NCI-H128 (cell line): ENCODE data around the gene CTSD.

Source experiments
- DNase-seq: peaks from one replicate; lab custom pipeline; 2025; ENCODE audit not compliant: unreplicated experiment; lab: John Stamatoyannopoulos, UW

CTSD gene

DNA sequence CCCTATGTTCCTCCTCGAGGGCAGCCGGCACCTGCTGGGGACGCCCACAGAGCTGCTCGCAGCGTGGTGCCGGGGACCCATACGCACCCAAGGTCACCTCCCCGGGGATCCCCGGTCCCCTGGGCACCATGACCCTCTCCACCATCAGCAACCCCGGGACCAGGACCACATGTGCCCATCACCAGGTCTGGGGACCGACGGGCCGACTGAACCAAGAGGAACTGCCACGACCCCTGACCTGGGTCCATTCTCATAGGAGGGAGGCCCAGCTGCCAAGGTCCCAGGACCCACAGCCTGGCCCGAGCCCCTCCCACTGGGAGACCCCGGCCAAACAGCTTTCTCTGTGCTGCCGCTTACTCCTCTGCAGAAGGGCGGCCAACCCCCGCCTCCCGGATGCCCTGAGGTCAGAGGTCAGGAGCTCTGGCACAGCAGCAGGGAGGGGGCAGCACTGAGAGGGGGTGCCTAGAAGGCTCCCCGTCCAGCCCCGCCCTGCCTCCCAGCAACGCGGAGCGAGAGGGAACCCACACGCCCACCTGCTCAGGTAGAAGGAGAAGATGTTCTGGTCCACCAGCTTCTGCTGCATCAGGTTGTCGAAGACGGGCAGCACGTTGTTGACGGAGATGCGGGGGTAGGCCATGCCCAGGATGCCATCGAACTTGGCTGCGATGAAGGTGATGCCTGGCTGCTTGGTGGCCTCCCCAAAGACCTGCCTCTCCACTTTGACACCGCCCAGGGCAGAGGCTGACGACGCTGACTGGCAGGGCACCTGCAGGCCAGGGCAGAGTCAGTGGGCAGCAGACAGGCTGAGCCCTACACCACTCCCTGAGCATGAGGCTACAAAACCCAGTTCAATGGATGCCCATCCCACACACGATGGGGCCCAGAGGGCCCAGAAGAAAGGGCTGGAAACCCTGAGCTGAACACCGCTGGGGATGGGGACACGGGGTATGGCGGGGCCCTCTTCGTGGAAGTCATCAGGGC lies 6.6 kb downstream of the CTSD start:
- no peak for DNase-seq

DNA sequence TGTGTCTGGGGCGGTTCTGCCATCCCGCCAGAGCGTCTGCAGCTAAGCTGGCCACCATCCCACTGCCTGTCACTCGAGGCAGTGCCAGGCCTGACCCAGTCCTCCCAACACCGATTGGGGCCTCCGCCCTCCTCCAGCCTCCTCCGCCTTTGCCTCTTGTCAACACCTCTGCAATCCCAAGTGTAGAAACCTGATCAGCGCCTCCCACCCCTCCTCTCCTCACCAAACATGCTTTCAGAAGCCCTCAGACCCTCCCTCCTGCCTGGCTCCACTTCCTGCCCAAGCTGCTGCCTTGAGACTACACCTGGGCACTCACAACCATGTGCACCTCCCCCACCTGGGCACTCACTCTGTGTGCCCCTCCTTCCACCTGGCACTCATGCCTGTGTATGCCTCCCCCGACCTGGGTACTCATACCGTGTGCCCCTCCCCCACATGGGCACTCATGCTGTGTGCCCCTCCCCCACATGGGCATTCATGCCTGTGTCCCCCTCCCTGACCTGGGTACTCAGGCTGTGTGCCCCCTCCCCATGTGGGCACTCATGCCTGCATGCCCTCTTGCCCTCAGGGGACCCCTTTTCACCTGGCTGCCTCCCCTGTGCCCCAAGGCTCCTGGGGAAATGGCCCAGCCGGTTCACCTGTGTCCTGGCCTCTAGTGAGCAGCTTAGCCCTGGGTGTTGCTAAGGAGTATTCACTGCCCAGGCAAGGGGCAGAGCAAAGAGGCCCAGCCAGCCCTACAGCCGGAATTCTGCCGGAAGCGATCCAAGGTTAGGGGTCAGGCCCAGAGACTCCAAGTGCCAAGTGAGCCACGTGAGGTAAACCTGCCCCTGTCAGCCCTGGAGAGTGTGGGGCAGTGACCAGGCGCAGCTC lies 7.8 kb downstream of the CTSD start:
- DNase-seq = no peak

DNA sequence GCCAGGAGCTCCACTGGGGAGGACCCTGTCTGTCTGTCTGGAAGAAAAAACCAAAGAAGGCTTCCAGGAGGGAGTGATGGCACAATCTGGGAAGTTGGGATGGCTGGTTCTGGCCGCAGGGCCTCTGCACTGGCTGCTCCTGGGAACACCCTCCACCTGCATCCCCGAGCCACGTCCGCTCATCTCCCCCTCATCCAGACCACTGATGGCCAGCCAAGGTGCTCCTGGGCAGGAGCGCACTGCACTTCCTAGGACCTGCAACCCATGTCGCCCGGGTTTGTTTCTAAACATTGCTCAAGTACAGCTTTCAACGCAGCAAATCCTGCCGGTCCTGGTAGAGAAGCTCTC lies 8.4 kb downstream of the CTSD start:
- no peak for DNase-seq

DNA sequence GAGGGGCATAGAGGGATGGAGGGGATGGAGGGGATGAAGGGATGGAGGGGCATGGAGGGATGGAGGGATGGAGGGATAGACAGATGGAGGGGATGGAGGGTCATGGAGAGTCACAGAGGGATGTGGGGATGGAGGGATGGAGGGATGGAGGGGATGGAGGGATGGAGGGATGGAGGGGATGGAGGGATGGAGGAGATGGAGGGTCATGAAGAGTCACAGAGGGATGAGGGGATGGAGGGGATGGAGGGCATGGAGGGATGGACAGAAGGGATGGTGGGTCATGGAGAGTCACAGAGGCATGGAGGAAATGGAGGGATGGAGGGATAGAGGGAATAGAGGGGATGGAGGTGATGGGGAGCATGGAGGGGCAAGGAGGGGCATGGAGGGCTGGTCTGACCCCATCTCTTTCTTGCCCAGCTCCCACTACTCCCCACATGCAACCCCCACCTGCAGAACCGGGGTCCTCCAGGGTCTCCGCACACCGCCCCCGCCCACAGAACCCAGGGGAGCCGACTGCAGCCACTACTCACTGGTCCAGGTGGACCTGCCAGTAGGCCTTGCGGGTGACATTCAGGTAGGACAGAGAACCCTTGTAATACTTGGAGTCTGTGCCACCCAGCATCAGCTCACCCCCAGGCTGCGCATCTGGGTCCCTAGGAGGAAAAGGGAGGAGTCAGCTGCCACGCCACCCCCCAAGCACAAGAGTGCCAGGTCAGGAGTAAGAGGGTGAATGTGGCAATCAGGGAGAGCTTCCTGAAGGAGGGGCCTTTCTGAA lies 9.2 kb downstream of the CTSD start:
- no peak for DNase-seq

DNA sequence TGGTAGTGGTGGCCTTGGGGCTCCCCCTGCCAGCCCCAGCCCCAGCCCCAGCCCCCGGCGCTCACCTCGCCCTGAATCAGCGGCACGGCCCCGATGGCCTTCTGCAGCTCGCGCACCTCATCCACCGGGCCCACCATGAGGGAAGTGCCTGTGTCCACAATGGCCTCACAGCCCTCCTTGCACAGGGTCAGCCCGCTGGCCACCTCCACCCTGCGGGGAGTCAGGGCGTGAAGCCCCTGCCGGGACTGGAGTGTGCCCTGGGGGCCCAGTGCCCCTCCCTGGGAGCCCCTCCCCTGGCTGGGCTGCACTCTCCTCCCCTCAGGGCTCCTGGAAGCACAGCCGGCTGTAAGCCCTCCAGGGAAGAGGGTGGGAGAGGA lies 9.8 kb downstream of the CTSD start:
- DNase-seq = no peak

DNA sequence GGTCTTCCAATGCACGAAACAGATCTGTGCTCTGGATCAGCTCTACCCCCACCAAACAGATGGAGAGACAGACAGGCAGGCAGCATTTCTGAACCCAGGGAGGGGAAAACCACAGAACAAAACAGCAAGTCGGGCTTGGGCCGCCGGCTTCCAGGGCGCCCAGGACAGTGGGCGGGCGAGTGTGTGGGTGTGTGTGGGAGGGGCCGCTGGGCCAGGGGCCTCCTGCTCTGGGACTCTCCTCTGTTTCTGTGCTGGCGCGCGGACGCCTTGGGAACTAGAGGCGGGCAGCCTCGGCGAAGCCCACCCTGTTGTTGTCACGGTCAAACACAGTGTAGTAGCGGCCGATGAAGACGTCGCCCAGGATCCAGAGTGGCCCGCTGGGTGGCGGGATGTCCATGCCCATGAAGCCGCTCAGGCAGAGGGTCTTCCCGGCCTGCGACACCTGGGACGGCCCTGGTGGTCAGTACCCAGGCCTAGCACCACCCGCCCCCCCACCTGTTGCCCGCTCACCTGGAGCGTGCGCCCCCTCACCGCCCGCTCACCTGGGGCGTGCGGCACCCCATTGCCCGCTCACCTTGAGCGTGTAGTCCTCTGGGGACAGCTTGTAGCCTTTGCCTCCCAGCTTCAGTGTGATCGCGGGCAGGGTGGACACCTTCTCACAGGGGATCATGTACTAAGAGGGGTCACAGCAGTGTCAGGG lies 10.3 kb downstream of the CTSD start:
- no peak for DNase-seq

DNA sequence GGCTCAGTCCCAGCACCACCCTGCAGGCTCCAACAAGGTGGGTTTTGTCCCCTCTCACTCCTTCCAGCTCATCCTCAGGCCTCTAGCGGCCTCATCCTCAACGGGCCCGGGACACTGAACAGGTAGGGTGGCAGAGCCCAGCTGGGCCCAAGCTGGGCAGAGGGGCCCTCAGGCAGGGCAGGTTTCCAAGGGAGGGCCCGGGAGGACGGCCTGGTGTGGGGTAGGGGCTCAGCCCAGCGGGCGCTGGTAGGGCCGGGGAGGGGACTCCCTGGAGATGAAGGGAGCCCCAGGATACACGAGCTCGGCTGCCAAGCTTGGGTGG lies 10.9 kb downstream of the CTSD start:
- DNase-seq = no peak

DNA sequence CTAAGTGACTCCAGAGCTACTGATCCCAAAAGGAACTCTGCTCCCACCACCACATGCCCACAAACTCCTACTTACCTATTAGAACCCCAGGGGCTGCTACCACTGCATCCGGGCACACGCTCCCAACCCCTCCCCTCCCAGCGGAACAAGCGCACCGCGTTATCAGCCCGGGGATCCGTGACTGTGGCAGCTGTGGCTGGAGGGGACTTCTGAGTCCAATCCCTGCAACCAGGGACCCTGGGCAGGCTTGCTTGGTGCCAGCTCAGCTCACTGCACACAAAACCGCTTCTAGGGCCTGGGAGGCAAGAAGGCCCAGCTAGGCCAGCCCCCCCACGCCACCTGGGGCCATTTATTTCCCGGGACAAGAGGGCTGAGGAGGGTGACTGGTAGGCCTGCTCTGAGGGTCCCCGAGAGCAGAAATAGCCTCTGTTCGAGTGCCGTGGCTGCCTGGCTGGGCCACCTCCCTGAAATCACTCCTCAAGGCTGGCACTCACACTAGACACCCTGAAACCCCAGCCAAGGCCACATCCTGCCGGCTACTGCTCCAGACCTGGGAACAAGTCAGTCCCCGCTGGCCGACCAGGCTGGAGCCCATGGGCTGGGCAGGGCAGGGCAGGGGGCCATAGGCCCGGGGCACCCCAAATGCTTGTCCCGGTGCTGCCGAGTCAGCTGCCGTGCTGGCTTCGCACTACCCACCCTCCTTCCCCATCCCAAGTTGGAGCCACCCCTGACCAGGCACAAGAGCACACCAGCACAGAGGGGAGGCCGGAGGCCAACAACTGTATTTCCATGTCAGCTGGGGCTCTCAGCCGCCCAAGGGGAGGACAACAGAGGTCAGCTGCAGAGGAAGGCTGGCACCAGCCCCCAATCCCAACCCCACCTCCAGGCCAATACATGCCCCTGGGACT lies 11.5 kb downstream of the CTSD start:
- no peak for DNase-seq

DNA sequence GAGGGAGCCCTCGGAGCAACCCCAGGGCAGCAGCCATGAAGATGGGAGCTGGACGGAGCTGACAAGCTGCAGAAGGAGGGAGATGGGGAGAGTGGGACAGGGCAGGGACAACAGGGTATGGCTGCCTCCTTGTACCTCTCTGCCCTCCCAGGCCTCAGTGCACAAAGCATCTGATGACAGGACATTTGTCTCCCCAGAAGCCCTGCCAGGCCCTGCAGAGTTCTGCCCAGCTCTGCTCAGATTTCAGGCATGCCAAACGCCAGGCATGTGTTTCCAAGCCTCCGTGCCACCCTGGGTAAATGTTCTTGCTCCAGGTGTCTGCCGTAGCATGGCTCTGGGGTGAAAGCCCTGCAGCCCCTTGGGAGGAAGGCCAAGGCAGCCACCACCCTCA lies 12.2 kb downstream of the CTSD start:
- no peak for DNase-seq

DNA sequence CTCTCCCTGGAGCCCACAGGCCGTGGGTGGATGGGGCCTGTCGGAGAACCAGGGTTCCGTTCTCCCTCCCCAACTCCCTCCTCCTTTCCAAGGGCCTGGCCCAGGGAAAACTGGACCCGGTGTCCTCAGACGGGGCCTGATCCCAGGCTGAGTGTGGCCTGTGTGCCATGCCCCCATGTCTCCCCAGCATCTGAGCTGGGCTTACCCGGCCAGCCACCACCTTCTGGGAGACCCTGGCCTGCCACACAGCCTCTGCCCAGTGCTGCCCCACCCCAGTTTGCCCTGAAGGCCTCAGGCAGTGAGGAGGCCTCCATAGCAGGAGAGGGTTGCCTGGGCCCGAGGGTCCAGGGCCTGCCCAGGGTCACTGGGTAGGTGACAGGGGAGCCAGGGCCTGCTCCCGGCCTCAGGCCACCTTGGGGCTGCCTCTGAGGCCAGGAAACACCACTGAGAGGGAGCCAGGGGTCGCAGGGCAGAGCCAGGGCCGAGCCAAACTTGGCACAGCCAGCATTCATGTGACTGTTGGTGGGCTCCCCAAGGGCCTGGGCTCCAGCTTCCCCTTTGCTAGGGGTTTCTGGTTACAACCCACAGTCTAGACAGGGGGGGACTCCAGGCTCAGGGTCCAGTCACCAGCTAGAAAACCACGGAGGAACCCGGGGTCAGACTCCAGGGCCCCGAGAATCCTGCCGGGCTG lies 12.7 kb downstream of the CTSD start:
- DNase-seq = no peak

DNA sequence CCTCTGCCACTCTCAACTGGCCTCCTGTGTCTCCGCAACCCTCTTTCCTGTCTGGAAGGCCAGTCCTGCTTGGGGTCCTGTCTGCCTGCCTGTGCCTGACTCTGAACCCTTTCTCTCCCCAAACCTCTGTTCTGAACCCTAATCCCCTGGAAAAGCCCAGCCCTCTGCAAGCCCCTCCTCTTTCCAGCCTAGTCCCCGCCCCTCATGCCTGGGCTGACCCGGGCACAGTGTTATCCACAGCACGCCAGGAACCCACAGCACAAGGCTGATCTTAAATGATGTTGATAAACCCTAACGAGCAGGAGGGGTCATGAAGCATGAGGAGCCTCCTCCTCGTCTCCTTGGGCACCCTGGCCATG lies 13.3 kb downstream of the CTSD start, which contains the start of gene IFITM10:
Gene IFITM10, minus strand, starts transcription at position 115 of the 359 bp plus-strand sequence. CDS start 153 bp downstream, outside the sequence.
- no peak for DNase-seq

DNA sequence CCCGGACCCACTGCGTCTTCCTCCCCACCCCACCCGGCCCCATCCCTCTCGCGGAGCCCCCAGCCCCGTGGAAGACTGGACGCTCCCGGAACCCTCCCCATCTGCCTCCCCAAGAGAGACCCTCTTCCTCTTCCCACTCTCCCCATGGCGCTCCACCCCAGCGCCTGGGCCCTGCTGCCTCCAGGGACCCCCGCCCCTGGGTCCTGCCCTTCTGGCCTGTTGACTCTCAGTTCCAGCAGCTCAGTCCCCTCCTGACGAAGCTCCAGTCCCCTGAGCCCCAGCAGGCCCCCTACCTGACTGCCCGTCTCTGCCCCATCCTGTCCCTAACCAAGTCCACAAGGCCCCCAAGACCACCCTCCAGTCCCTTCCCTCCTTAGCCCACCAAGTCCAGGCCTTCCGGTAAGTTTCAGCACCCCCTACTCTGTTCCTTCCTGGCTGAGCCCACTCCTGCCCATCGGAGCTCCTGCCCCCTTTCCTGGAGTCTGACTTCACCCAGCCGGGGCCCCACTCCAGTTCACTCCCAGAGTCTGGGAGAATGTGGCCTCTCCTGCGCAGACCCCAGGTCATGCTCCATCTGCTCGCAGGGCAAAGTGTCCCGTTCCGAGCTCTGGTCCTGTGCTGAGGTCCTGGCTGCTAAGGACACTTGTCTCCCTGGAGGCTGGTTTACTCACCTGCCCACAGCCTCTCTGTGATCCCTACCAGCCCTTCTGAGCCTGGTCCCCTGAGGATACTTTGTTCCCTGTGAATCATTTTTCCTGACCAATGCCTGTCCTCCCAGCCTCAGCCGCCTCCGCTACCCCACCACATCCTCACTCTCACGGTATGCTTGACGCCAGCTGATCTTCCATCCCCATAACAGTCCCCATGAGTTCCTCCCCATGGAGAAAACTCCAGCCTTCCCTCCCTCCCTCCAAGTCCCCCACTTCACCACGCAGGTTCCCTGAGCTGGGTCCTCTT lies 14.1 kb downstream of the CTSD start:
- DNase-seq = no peak

DNA sequence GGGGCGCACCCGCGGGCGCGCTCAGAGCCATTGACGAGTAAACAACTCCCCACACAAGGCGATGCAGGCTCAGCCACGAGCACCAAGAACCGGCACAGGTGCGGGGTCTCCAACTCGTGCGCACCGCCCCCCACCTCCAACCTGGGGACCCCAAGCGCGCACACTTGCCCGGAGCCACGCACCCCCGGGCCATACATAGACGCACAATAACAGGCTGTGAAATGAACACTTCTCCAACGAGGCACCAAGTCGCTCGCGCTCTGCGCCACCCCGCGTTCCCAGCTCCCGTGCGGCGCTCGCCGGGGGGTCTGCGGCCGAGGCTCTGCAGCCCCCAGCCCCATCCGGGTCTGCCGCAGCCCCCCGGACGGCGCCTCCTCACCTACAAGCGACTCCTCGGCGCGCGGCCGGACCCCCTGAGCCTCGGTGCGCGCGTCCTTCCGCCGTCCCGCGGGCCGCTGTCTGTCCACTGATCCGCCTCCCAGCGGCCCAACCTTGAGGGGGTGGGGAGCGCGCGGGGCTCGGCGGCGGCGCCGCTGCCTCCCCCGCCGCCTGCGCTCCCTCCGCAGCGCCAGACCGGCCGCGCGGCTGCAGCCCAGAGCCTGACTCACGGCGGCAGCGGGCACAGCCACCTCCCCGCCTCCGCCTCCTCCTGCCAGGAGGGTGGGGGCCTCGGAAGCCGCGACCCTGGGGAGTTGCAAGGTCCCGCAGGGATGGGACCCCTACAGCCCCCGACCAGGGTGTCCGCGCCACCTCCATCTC lies 14.9 kb downstream of the CTSD start:
- no peak for DNase-seq

DNA sequence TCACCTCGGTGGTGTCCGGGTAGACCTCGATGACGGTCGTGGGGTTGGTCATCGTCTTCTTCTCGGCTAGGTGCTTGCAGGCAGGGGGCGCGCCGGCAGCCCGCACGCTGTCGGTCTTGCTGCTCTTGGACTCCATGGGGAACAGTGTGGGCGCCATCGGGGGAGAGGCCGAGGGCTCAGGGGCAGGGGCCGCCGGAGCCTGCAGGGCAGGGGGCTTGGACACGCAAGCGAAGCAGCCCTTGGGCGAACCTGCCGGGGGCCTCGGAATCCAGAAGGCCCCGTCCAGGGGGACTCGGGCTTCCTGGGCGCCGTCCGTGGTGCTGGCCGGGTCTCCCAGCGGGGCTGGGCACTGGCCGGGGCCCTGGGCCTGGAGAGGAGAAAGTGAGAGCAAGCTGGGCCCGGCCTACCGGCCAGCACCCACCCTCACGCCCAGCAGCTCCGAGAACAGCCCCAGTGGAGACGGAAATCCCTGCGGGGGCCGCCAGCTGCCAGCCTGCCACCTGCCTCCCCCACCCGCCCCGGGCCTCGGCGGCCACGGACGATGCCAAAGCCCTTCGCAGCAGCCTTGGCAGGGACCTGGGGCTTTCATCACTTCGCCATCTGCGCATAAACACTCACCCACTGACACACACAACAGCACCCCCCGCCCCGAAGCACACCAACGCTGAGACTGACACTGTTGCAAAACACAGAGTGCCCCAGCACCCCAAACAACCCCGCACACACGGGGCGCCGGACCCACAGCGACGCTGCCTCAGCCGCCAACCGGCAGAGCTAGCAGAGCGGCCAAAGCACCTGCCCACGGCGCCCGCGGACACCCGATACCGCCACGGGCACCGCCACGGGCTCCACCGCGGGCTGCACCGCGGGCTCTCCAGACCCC lies 15.7 kb downstream of the CTSD start:
- no peak for DNase-seq

DNA sequence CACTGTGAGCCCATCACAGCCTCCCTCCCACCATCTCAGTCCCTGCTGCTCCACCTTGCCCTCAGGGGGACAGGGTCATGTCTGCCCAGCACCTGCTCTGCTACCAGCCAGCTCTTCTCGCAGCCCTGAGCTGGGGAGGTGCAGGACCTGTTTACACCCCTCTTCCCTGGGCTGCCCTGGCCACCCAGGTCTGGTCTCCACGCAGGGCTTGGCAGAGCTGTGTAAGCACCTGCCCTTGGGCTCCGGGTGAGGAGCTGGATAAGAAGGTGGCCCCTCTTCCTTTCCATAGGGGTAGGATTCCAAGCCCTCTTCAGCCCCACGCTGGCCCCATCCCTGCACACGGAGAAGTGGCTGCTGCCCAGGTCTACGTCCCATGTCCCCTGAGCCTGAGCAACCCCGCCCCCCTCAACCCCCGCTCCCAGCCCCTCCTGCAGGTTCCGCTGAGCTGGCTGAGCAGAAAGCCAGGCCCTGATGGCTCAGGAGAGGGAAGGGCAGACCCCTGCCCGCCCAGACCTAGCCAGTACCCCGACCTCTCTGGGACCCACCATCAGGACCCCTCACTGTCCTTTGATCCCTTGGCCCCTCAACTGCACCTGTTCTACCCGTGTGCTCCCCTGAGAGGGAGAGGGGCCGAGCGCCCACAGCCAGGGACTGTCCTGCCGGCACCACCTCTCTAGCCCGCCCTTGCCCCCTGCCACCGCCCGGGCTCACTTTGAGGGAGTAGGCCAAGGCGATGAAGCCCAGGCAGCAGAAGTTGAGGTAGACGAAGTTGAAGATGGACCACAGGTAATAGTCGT lies 16.6 kb downstream of the CTSD start:
- DNase-seq = no peak

DNA sequence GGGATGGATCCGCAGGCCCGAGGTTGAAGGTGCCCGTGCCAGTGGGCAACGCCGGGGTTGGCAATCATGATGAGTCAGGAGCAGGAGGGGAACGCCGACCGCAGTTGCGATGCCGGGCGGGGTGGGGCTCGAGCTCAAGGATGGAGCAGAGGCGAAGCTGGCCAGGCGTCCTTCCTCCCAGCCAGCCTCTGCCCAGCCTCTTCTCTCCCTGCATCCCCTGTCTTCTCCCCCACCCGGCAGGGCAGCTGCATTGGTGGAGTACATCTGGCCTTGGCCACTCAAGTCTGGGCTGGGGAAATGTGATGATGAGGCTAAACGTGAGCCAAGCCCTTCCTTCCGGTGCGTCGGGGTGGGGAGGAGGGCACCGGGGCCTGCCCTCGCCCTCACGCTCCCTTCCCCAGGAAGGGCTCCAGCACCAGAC lies 17.2 kb downstream of the CTSD start:
- no peak for DNase-seq
